HG02870 (cell line): ENCODE results near the gene CAMK2N1.
"Not testable (repeated sequence)": the region's sequence is repeated elsewhere in the genome, so short reads cannot be mapped to it uniquely, and the experiment has no call there.

ENCODE experiments used
- ATAC-seq: cut with Tn5 transposase; IDR thresholded peaks from one replicate; pipeline ENCODE4 v1.9.1; 2021; ENCODE audit warnings: mild to moderate bottlenecking, moderate library complexity; ENCODE audit not compliant: unreplicated experiment

CAMK2N1 gene

DNA sequence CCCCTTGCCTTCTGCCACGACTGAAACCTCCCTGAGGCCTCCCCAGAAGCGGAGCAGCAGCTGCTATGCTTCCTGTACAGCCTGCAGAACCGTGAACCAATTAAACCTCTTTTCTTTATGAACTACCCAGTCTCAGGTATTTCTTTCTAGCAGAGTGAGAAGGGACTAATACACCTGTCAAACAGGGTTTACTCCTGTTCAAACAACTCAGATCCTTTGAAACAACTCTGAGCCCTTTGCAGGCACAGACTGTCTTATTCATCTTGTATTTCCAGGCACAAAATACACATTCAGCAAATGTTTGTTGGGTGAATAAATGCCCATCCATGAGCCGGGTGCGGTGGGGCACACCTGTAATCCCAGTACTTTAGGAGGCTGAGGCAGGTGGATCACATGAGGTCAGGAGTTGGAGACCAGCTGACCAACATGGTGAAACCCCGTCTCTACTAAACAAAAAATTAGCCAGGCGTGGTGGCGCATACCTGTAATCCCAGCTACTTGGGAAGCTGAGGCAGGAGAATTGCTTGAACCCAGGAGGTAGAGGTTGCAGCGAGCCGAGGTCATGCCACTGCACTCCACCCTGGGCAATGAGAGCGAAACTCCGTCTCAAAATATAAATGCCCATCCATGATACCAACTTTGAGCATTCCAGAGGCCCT lies 10.8 kb upstream of the CAMK2N1 start:
- not testable (repeated sequence) for ATAC-seq

DNA sequence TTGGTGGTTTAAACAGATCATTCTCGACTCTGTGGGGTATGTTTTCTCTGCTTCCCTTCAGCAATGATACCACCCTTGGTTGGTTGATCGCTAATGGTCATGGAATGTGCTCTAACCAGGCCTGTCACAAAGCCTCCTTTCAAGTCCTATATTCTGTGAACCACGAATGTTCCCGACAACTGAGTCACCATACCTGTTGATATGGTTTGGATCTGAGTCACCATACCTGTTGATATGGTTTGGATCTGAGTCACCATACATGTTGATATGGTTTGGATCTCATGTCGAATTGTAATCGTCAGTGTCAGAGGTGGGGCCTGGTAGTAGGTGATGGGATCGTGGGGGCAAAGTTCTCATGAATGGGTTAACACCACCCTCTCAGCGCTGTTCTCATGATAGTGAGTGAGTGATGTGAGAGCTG lies 10.2 kb upstream of the CAMK2N1 start:
- ATAC-seq = no peak

DNA sequence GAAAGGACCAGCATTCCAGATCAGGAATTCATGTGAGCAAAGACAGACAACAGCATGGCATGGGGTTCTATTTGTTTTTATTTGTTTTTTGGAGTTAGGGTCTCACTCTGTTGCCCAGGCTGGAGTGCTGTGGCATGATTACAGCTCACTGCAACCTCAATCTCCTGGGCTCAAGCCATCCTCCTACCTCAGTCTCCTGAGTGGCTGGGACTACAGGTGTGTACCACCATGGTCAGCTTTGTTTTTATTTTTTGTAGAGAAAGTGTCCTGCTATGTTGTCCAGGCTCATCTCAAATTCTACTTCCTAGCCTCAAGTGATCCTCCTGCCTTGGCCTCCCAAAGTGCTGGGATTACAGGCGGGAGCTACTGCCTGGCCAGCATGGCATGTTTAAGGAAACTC lies 9.7 kb upstream of the CAMK2N1 start:
- ATAC-seq = no peak

DNA sequence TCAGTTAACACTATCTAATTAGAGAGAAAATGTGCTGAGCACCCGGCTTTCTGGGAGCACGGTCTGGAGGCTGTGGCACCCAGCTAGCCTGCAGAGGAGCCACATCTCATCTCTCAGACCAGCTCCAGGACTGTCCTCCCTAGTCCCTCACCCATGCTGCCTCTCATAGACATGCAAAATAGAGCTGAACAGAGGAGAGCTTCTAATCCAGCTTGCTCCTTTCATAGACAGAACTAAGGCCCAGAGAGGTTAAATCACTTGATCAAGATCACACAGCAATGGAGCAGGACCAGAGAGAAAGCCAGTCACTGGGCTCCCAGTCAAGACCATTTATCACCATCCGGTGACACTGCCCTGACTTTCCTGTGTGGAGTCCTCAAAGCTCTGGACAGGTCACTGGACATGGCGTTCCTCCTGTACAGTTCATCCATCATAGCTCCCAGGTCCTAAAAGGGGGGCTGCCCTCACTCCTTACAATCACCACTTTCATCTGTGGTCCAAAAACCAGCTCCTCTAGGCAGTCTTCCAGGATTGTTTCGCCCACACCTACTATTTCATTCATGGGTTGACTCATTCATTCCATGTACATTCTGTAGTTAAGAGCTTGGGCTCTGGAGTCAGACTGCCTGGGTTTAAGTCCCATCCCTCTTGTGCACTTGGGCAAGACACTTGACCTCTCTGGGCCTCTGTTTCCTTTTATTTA lies 8.8 kb upstream of the CAMK2N1 start:
- no peak for ATAC-seq

DNA sequence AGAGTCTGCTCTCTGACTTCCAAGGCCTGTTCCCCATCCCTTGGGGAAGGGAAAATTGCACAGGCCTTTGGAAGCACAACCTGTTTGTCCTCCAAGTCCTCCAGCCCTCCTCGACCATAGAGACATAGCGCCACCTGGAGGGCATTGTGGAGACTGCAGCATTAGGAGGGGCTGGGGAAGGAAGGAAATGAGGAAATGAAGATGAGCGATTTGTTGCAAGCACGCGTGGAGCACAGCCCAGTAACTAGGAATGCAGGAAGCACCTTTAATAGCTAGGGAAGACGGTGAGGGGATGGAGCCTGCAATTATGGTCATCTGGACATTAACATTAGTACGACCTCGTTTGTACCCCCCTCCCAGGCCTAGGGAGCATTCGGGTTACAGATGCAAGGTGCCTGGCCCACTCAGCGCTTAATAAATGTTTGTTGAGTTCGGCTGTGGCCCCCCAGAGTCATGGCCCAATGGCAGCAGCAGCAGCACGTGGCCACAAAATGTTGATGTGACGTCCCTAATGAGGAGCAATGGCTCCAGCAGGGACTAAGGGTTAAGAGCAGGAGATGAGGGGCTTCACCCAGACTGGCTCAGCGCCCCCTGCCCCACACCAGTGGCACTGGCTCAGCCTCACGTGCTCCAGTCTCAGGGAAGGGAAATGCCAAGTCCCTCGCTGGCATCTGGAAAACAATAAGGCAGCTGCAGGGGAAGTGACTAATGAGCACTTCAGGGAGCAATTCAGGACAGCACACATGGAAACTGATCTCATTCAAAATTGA lies 8.0 kb upstream of the CAMK2N1 start:
- ATAC-seq = no peak

DNA sequence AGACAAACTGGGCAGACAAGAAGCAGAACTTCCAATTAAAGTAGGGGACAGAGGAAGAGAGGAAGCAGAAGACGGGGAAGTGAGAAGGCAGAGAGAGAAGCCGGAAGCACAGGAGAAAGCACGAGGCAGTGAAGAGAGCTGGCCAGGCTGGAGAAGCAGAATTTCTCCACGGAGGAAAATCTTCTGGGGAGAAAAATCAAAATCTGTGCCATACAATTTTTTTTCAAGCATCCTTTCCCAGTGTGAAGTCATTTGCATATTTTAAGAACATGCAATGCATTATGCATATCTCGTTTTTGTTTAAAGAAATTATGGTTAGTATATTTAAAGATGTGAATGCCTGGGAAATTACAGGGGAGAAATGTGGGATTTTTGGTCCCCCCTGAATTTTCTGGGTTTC lies 7.3 kb upstream of the CAMK2N1 start:
- no peak for ATAC-seq

DNA sequence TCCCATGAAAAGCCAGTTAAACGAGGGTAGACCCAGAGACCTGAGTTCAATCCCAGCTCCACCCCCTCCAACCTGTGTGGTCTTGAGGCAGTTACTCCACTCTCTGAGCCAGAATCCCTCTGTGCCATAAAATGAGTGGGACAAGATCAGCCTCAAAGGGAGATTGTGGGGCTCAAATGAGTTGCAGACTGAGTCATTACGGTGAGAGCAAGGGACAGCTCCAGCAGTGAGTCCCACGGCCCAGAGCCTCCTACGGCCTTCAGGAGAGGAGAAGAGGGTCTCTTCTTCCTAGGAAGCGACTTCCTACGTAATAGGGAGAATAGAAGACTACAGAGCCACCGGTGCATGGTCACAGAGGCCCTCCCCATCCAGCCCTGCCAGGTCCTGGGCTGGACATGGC lies 6.7 kb upstream of the CAMK2N1 start:
- ATAC-seq = no peak

DNA sequence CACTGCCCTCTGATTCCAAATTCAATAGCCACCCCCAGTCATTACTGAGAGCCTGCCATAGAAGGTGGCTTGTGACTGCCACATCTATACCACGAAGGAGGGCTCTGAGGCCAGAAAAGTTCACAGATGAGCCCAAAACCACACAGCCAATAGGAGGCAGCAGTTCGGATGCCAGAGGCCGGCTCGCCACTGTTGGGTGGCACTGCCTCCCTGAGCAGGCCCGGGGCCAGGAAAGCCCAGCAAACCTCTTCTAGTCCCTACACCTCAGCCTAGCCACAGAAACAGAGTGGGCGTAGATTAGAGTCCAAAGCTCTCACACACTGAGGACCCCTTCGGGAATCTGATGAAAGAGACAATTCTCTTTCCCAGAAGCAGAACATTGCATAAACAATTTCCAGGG lies 5.9 kb upstream of the CAMK2N1 start:
- ATAC-seq = no peak

DNA sequence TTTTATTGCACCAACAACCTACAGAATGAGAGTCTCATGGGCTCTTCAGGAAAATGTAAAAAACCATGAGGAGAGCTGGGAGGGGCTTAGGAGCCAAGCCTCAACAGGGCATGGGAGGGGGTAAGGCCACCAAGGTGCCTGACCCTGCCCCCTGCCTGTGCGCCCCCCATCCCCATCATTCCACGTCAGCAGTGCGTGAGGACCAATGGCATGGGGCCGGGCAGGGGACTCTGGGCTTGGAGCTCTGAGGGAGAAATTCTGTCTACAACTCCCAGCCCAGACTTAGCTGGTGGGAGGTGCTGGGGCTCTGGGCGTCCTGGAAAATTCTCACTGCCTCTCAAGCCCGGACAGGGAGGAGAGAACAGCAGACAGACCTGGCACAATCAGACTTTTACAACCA lies 5.2 kb upstream of the CAMK2N1 start:
- no peak for ATAC-seq

DNA sequence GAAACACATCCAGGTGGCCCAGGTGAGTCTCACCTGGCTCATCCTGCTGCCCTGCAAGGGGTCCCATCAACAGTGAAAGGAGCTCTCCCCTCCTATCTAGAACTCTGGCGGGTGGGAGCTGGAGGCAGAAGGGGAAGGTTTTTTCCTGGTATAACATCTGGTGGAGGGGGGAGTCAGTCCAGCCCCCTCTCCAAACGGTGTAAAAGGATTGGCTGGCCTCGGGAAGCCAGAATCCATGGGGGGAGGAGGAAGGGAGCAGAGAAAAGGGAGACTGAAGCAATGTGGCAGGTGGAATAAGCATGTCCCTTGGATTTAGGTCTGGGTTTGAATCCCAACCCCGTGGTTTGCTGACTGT lies 1.2 kb upstream of the CAMK2N1 start:
- ATAC-seq = no peak

DNA sequence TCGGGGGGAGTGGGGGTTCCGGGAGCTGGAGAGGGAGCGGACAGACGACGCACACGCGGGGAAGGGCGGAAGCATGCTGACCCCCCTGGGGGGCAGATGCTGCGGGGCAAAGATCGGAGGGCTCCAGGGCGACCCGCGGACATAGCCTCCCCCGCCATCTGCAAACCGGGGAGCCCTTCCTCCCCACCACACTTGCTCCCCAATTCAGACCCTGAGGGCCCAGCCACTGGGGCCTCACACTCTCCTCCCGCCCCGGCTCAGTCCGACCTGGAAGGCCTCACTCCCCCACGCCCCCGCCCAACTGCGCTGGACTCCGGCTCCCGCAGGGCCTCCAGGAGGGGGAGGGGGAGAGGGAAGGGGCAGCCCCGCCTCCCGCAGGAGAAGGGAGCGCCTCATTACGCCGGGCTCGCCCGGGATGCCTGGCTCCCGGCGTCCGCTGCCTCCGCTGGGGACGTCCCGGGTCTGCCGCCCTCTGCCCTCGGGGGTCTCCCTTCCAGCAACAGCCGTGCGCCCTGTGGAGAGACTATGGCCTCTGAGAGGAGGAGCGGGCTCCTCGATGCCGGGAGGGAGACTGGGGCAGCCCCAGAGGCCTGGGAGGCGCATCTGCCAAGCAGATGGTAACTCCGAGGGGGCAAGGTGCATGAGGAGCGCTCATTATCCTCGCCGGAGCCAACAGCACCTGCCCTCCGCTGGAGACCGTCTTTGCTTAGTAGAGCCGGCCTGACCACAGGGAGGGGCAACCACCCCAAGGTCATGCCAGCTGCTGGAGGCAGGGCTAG lies 636 bp upstream of the CAMK2N1 start:
- ATAC-seq = no peak

DNA sequence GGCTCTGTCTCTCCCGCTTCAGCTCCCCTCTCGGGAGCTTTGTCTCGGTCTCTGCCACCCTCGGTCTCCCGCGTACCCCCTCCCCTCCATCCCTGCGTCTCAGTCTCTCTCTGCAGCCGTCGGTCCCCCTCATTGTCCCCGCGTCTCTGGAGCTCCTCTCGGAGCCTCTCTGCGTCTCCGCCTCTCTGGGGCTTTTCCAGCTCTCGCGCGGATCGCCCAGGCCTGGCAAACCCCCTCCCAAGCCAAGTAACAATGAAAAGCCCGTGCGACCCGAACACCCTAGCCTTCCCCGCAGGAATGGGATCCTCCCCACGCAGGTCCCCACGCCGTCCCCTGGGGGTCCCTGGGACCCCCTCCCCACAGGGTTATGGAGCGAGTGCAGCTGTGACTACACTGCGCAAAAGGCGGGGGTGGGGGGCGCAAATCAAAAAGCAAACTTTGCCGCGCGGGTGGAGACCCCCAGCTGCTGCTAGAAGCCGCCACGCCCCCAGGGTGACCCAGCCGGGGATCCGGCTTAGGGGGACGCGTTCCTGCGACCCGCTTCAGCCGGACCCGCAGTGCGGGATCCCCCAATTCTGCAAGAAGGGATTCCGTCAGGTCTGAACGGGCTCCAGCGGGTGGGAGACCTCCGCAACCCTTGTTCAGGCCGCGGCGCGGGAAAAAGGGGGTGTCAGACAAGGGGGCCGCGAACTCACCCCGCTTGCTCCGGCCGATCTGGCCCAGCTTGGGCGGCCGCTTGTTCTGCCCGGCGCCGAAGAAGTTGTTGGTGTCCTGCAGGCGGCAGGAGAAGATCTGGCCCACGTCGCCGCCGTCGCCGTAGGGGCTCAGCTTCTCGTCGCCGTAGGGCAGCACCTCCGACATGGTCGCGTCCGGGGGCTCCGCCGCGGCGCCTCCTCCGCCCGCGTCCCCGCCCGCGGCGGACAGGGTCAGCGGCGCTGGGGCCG lies 1.2 kb downstream of the CAMK2N1 start:
- ATAC-seq = no peak

DNA sequence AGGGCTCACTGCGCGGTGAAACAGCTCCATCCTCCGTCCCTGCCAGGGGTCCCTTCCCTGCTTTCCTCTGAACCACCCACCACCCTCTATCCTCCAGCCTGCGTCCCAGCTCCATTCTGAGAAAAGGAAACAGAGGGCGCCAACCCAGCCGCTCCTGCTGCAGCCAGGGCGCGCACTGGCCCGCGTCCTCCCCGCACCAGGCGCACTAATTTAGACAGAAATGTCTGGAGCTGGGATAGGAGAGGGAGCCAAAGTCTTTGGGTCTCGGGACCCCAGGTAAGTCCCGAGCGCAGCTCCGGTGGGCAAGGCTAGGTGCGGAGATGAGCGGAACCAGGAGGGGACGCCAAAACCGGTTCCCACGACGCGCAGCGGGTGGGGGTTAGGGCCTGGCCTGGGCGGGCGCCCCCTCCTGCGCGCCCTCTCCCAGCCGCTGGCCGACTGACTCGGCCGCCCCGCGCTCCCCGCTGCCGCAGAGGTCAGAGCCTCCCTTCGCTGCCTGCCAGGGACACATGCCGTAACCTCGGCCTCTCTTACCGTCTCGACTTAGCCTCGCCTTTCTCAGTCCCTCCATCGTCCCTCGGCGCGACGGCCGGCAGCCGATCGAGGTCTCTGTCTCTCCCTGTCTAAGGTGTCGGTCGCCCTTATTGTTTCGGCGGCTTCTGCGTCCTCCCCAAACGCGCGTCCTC lies 2.0 kb downstream of the CAMK2N1 start:
- no peak for ATAC-seq

DNA sequence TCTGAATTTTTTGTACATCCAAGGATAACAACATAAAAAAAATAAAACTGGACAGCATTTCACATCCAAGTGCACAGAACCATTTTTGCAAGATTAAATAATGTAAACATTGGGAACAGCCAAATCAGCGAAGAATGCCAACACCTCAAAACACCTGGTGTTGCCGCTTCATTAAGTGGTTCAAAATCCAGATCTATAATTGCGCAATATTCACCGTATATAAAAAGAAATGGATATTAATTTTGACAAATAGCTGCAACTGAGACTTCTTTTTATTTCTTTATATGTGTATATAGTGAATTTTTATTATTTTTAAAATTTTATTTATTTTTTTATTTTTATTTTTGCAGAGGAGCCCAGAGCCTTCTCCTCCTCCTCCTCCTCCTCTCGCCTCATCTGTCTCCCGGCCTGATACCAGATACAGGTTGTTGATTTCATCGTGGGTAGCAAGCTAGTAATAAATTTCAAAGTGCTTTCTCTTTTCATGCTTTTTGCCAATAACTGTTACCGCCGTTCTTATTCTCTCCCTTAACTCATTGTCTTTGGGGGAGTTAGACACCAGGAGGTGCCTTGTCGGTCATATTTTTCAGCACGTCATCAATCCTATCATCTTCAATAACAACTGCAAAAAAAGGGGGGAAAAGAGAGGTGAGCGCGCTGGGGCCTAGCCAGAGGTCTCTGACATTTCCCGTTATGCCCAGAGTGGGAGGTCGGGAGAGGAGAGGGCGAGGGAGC lies 2.7 kb downstream of the CAMK2N1 start:
- no peak for ATAC-seq

DNA sequence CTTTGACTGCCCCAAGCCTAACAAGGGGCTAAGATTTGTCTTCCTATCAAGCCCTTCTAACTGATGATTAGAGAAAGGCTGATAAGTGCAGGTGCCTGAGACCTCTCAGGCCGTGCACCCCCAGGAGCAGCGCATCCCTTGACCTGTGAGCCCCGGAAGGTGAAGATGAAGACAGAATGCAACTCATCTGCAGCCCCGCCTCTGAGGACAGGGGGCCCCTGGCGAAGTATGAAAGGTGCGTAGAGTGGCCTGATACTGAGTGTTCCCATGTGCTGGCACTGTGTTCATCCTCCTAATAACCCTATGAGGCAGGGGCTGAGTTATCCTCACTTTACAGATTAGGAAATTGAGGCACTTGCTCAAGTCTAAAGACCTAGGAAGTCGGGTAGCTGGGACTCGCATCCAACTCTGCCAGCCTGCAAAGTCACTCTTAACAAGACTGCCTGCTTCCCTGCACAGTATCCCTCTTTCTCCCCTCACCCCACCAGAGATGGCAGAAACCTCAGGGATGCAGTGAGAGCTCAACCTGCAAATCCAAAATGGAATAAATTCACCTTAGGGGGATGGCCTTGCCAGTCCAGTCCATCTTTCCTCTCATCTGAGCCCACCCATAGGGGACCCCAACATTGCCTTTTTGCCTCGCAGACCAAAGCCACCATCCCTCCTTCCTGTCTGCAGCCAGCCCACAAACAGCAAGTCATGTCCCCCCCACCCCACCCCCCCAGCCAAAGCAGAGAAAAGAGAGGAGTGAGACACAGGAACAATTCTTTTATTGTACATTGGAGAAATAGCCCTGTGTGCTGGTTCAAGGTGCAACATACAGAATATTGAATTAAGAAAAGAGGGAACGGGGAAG lies 4.1 kb downstream of the CAMK2N1 start:
- ATAC-seq = no peak

DNA sequence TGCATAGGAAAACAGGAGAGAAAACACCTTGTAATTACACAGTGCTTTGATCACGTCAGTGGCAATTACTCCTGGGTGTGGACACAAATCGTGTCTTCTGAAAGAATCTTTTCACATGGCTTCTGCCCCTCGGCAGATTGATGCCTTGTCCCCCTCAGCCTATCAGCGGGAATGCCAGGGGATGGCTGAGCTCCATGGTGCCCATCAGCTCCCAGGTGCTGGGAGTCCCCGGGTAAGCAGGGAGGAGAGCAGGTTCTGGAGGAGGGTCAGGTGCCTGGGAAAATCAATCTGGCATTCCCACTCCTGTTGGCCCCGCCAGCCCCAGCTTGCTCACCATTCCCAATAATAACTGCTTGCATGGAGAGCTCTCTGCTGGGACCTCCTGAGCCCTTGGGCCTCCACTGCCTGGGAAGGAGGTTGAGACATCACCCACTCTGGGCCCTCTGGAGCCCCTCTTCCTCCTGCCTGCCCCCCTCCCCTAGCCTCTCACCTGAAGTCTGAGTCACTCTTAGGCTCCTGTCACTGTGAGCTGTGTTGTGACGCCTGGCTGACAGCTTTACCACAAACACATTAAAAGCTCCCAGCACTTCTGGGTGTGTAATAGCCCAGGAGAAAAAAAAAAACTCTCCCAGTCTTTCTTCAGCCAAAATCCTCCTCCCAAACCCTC lies 4.9 kb downstream of the CAMK2N1 start:
- no peak for ATAC-seq

DNA sequence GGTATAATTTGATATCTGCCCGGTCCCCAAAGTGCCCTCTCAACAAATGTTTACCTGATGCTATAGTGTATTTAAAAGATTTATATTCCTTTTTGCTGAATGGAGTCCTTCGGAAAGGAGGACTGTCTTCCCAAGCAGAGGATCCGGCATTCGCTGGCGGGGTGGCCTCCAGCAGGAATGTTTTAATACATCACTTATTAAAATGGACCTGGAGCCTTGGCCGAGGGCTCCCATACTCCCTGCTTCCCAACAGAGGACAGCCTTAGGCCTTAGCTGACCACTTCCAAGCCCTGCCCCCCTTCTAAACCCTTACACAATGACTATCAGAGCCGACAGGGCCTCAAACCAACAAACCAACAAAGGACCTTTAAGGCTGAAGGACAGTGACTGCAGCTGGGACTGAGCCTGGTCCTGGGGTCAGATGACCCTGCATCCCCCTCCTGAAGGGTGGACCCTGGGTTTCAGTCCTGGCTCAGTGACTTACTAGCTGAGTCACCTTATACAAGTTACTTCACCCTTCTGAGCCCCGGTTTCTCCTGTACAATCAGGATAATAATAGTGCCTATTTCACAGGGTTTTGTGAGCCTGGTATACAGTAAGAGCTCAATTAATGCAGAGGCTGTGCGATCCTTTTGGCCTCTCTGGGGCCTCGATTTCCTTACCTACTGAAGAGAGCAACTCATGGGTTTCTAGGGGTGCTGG lies 5.6 kb downstream of the CAMK2N1 start:
- no peak for ATAC-seq
